DMS53 treated with DMSO at 0.1 percent for 48 hours (cell line): ENCODE data around the gene CLK2.
A peak's percentile ranks its signal among the peaks of the same experiment; 100 is the strongest.
"Not testable (repeated sequence)": the region's sequence is repeated elsewhere in the genome, so short reads cannot be mapped to it uniquely, and the experiment has no call there.

Experiments used
- DNase-seq: peaks from one replicate; lab custom pipeline; 2025; ENCODE audit not compliant: unreplicated experiment; lab: John Stamatoyannopoulos, UW

Gene CLK2

DNA sequence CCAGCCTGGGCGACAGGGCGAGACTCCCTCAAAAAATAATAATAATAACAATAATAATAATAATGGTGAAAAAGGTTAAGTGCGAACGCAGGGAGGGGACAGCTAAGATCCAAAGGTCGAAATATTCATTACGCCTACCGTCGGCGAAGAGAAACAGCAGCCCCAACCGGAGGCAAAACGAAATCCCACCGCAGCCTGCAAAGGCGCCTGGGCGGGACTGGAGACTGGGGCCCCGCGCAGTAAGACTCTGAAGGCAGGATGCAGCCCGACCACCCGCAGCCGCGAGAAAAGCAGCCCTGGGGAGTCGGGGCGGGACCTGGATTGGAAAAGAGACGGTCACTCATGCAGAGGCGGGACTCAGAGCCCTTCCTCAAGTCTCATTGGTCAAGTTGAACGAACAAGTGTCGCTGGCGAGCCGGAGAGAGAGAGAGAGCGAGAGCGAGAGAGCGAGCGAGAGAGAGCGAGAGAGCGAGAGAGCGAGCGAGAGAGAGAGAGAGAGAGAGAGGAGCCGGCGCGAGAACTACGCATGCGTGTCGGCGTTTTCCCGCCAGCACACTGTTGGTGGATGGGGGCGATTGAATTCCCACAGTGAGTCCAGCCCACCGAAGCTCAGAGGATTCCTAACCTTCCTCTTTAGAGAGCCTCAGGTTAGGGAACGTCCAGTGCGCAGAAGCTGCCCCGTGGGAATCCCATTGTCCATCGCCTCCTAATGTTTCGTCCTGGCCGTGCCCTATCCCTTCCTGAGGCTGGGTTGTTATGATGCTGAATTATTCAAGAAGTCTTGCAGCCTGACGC is 28.7 kb downstream of the CLK2 start:
- DNase-seq, result peak; percentile 97

DNA sequence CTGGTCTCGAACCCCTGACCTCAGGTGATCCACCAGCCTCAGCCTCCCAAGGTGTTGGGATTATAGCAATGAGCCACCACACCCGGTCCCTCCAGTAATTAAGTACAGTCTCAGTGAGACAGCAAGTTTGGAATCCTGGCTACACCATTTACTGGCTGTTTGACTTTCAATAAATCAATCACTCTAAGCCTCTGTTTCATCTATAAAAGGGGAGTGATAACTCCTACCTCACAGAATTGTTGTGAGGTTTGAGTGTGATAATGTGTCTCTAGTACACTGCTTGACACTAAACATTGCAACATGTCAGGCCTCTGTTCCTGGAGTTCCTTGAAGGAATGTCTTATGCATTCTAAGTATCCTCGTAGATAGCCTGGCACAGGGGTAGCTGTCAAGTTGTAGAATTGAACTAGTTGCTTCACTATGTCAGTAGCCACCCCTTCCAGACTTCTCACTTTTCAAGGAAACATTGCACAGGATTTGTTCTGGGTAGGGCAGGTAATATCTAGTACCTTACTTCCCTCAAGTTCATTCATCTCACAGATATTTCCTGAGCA is 30.4 kb downstream of the CLK2 start:
- DNase-seq, result no peak

- DNase-seq, result no peak
These were observed 31.5 kb downstream of the CLK2 start for GRCh38 chr1:155241841-155242264.

DNA sequence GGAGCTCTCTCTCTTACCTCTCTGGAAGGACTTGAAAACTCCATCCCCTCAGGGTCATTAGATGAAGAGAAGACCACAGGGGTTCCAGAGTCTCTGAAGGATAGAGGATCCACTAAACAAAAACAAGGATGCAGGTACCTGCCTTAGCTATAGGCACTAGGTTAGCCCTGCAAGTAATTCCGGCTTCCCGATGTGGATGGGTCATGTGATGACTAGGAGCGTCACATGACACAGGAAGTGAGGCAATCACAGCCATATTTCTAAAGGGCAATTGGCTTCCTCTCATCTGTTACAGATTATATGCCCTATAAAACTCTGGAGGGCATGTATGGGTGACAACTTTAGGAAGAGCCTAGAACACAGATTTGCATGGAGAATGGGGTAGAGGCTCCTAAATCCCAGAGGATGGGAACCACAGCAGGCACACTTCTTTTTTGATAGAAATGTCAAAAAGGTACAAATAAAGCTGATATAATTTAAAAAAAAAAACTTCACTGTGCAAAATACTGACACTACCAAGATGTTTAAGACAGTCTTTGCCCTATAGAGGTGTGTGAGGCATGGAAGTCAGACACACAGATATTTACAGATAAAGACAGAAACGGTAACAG is 32.1 kb downstream of the CLK2 start:
- DNase-seq, result peak; percentile 91

DNA sequence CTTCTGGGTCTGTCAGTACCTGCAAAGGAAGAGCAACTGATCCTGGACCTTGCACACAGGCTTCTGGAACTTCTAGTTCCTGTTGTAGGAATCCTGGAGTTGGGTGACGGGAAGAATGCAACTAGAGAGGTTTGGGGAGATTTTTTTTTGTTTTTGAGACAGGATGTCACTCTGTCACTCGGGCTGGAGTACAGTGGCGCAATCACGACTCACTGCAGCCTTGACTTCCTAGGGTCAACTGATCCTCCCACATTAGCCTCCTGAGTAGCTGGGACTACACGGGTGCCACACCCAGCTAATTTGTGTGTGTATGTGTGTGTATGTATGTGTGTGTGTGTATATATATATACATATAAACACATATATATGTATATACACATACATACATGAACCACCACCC is 36.9 kb downstream of the CLK2 start:
- no peak for DNase-seq

- not testable (repeated sequence) for DNase-seq
These were observed 37.9 kb downstream of the CLK2 start for GRCh38 chr1:155235375-155235774.

DNA sequence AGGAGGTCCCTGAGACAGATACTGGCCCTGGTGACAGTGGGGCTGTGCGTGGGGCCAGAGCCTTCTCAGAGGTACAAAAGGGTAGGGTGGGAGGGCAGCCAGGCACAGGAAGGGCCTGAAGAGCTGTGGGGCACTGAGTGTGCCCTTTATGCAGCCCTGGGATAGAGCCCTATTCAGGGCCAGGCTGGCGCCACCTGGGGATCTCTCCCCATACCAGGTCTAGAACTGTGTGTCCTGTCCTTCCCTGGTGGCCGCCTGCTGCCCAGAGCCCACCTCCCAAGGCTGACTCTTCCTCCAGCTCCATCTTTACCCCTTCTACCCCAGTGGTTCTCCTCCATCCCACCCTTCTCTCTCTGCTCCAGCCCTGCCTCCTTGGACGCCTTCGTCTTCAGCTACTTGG is 39.8 kb downstream of the CLK2 start:
- not testable (repeated sequence) for DNase-seq

GRCh38 chr1:155232001-155232978 is 41.0 kb downstream of the CLK2 start:
- DNase-seq, result not testable (repeated sequence)

DNA sequence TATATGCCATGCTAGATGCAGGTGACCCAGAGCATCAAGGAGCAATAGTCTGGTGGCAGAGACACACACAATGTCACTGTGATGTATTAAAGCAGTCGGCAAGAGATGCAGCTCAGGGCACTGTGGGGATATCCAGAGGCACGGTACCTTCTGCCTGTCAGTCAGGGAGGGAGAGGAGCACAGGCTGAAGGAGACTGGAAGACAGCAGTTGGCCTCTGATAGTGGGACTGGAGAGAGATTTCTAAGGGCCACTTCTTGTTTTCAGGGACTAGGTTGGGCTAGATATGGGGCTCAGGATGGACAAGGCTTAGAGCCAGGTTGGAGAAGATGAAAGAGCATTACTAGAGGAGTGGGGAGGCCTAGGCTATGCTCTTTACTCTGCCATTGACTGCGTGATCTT is 42.0 kb downstream of the CLK2 start:
- not testable (repeated sequence) for DNase-seq

DNA sequence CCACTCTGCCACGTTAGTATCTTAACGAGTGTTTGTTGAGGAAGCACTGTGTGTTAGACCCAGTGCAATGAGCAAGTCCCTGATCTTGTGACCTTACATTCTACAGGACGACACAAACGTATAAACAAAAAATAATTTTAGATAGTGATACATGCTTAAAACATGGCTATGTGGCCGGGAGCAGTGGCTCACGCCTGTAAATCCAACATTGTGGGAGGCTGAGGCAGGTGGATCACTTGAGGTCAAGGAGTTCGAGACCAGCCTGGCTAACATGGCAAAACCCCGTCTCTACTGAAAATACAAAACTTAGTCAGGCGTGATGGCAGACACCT is 45.2 kb downstream of the CLK2 start:
- no peak for DNase-seq

- peak; percentile 98 for DNase-seq
These were observed 45.8 kb downstream of the CLK2 start for GRCh38 chr1:155227261-155228095.

DNA sequence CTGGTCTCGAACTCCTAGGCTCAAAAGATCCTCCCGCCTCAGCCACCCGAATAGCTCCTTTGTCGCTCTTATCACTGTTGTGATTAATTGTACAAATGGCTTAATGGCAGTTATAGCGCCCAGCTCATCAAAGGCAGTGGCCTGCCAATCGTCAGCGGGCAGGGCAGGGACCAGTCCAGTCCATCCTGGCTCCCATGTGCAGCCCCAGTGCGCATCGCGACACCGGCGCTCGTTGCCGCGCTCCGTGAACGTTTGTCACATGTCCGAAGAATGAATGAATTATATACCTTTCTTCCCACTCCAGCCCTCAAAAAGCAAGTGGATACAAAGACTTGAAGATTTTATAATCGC is 46.4 kb downstream of the CLK2 start:
- peak; percentile 73 for DNase-seq

DNA sequence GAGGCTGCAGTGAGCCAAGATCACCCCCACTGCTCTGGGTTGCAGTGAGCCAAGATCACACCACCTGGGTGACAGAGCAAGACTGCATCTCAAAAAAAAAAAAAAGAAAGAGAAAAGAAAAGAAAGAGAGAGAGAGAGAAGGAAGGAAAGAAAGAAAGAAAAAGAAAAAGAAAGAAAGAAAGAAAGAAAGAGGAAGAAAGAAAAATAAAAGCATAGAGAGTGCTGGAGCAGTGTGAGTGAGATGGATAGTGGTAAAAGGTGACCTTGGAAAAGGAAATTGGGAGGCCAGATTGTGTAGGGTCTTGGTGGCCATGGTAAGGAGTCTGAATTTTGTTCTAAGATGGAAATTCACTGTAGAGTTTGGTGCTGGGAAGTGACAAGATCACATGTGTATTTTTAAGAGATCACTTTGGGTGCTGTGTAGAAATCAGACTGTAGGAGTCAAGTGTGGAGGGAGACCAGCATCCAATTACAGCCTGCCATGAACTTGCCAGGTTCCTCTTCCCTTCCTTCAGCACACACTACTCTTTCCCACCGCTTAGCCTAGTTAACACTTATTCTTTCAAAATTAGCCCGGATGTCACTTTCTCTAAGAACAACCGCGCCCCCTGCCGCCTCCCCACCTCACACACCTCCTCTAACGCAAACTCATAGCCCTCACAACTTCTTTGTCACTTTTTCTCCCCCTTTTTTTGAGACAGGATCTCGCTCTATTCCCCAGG is 47.0 kb downstream of the CLK2 start:
- DNase-seq, result peak; percentile 68

DNA sequence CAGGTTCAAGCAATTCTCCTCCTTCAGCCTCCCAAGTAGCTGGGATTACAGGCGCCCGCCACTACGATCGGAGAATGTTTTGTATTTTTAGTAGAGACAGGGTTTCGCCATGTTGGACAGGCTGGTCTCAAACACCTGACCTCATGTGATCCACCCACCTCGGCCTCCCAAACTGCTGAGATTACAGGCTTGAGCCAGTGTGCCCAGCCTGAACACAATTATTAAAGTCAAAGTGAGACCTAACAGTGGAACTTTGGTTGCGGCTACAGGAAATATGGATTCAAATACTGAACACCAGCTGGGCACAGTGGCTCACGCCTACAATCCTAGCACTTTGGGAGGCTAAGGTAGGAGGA is 47.9 kb downstream of the CLK2 start:
- not testable (repeated sequence) for DNase-seq

DNA sequence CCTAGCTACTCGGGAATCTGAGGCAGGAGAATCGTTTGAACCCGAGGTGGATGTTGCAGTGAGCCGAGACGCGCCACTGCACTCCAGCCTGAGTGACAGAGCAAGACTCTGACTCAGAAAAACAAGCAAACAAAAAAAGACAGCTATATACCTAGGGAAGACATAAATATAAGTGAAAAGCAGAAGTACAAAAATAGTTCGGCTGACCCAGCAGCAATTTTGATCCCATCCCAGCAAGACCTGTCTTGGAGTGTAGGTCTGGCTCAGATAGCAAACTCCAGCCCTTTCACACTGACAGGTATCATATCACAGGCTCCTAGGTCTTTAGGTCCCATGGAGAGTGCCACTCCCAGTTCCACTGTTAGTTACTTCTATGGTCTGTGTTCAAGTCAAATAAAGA is 50.3 kb downstream of the CLK2 start:
- no peak for DNase-seq

DNA sequence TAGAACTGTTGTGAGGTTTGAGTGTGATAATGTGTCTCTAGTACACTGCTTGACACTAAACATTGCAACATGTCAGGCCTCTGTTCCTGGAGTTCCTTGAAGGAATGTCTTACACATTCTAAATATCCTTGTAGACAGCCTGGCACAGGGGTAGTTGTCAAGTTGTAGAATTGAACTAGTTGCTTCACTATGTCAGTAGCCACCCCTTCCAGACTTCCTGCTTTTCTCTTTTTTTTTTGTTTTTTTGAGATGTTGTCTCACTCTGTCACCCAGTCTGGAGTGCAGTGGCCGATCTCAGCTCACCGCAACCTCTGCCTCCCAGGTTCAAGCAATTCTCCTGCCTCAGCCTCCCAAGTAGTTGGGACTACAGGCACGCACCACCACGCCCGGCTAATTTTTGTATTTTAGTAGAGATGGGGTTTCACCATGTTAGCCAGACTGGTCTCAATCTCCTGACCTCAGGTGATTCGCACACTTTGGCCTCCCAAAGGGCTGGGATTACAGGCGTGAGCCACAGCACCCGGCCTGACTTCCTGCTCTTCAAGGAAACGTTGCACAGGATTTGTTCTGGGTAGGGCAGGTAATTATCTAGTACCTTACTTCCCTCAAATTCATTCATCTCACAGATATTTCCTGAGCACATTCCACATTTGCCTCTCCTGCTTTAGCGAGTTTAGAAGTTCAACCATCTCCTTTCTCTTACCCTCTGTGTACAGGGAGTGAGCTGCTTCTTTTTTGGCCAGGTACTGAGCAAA is 52.9 kb downstream of the CLK2 start:
- DNase-seq, result not testable (repeated sequence)

- DNase-seq, result peak; percentile 52
These were observed 53.7 kb downstream of the CLK2 start for GRCh38 chr1:155219592-155220031.

- peak; percentile 78 for DNase-seq
These were observed 54.3 kb downstream of the CLK2 start for GRCh38 chr1:155218854-155219591.
